H1 (cell line): ENCODE results near the gene ABCA13. TPM values are rescaled to one million over a fixed set of nuclear protein-coding genes. Genes with fewer than 3 reads are reported as not detected.

Experiments used
- CTCF ChIA-PET: fragments of 300-600 bp; sonication (Branson Sonifier 250); formaldehyde crosslinking; loops from one replicate; lab custom pipeline; 2021; ENCODE audit not compliant: partially characterized antibody; lab: Charles Lee
- POLR2A ChIA-PET: fragments of 300-600 bp; sonication (Branson Sonifier 250); formaldehyde crosslinking; loops from one replicate; lab custom pipeline; 2021; ENCODE audit warnings: inconsistent platforms; ENCODE audit not compliant: partially characterized antibody; lab: Charles Lee
- DNase-seq, 2 experiments: peaks; one replicate each; pipeline versions ENCODE4 v3.0.0 to v3.0.0-alpha.2; 2010 to 2022; ENCODE audit warnings: low spot score in 2 of 2, low read depth in 1 of 2, mixed read lengths in 1 of 2
- FAIRE-seq: peaks from 2 replicates; lab custom pipeline; 2011; peaks lifted over from hg19 to GRCh38; lab: Jason Lieb, UNC
- H2AFZ ChIP-seq: 2 replicates; pipeline ENCODE4 v1.8.1; 2012; ENCODE audit warnings: low read length, inconsistent platforms
- H2AK5ac ChIP-seq: 2 replicates; pipeline ENCODE4 v1.6.1; 2013; ENCODE audit warnings: low read depth, low read length
- H2BK120ac ChIP-seq: replicated peaks from 2 replicates; pipeline ENCODE3; 2013; ENCODE audit warnings: low read depth, low read length, inconsistent platforms
- H2BK12ac ChIP-seq: 2 replicates; pipeline ENCODE4 v1.6.1; 2013; ENCODE audit warnings: low read depth, low read length
- H2BK15ac ChIP-seq: 2 replicates; pipeline ENCODE4 v1.6.1; 2013; ENCODE audit warnings: low read length
- H2BK20ac ChIP-seq: 2 replicates; pipeline ENCODE4 v1.6.1; 2013; ENCODE audit warnings: low read length
- H2BK5ac ChIP-seq: 2 replicates; pipeline ENCODE4 v1.6.1; 2013; ENCODE audit warnings: low read depth, low read length
- H3K14ac ChIP-seq: 2 replicates; pipeline ENCODE4 v1.6.1; 2013; ENCODE audit warnings: inconsistent platforms; ENCODE audit not compliant: insufficient read length
- H3K18ac ChIP-seq: 2 replicates; pipeline ENCODE4 v1.6.1; 2013; ENCODE audit warnings: low read length; ENCODE audit errors: extremely low read depth
- H3K23ac ChIP-seq: 2 replicates; pipeline ENCODE4 v1.6.1; 2013; ENCODE audit warnings: inconsistent platforms; ENCODE audit not compliant: insufficient read length
- H3K23me2 ChIP-seq: 2 replicates; pipeline ENCODE4 v1.6.1; 2013; ENCODE audit warnings: low read depth, low read length
- H3K27ac ChIP-seq: 2 replicates; pipeline ENCODE4 v1.6.1; 2011; ENCODE audit warnings: low read depth, low read length, inconsistent platforms
- H3K27me3 ChIP-seq, 4 experiments: replicated peaks in 1 of 4; 1 replicate in 1 of 4; 2 replicates in 3 of 4; pipeline versions ENCODE4 v1.6.1 to v1.8.1; 2011 to 2013; ENCODE audit warnings: low read length in 3 of 4, mild to moderate bottlenecking in 3 of 4, inconsistent platforms in 2 of 4, mixed read lengths in 2 of 4, moderate library complexity in 1 of 4; ENCODE audit not compliant: control insufficient read depth in 3 of 4, insufficient read depth in 3 of 4; ENCODE audit errors: extremely low read depth in 1 of 4
- H3K36me3 ChIP-seq, 4 experiments: 2 replicates each; pipeline versions ENCODE4 v1.6.1 to v1.8.1; 2011 to 2013; ENCODE audit warnings: mild to moderate bottlenecking in 4 of 4, low read length in 3 of 4, moderate library complexity in 2 of 4, control low read depth in 1 of 4, inconsistent platforms in 1 of 4; ENCODE audit not compliant: insufficient read depth in 4 of 4, control insufficient read depth in 2 of 4
- H3K4ac ChIP-seq: replicated peaks from 2 replicates; pipeline ENCODE3; 2013; ENCODE audit warnings: low read length, low read depth, mixed read lengths, inconsistent platforms; ENCODE audit not compliant: insufficient read length
- H3K4me1 ChIP-seq, 4 experiments: replicated peaks in 1 of 4; 1 replicate in 1 of 4; 2 replicates in 3 of 4; pipeline versions ENCODE4 v1.6.1 to v1.8.1; 2011 to 2013; ENCODE audit warnings: low read length in 3 of 4, inconsistent platforms in 2 of 4, mixed read lengths in 1 of 4; ENCODE audit not compliant: insufficient read depth in 4 of 4, control insufficient read depth in 3 of 4
- H3K4me2 ChIP-seq, 2 experiments: 2 replicates each; pipeline versions ENCODE4 v1.6.1 to v1.8.1; 2011 to 2013; ENCODE audit warnings: low read depth in 2 of 2, low read length in 2 of 2, control low read depth in 1 of 2, inconsistent platforms in 1 of 2, mild to moderate bottlenecking in 1 of 2; ENCODE audit not compliant: insufficient read depth in 1 of 2
- H3K4me3 ChIP-seq, 4 experiments: fragments of 200-600, 300-600 bp in 1 of 4; sonication (generic), shearing (Covaris generic), sonication (Bioruptor Twin) in 1 of 4; 2 replicates each; pipeline versions ENCODE4 v1.5.1 to v1.8.1; 2011 to 2016; ENCODE audit warnings: low read length in 4 of 4, low read depth in 3 of 4, control low read depth in 2 of 4, inconsistent platforms in 2 of 4, mild to moderate bottlenecking in 2 of 4, mixed read lengths in 1 of 4, moderate library complexity in 1 of 4; ENCODE audit not compliant: insufficient read depth in 2 of 4; ENCODE audit errors: extremely low read depth in 1 of 4
- H3K56ac ChIP-seq: replicated peaks from 2 replicates; pipeline ENCODE3; 2013; ENCODE audit warnings: low read depth, mild to moderate bottlenecking, mixed read lengths, low read length, inconsistent platforms; ENCODE audit not compliant: insufficient read length
- H3K79me1 ChIP-seq: 2 replicates; pipeline ENCODE4 v1.6.1; 2013; ENCODE audit warnings: low read depth, low read length, control low read depth
- H3K79me2 ChIP-seq, 2 experiments: 2 replicates each; pipeline versions ENCODE4 v1.6.1 to v1.8.1; 2012 to 2013; ENCODE audit warnings: low read length in 2 of 2, mild to moderate bottlenecking in 2 of 2, inconsistent platforms in 1 of 2; ENCODE audit not compliant: insufficient read depth in 2 of 2, control insufficient read depth in 1 of 2
- H3K9ac ChIP-seq, 4 experiments: replicated peaks in 1 of 4; 1 replicate in 1 of 4; 2 replicates in 3 of 4; pipeline versions ENCODE4 v1.6.1 to v1.8.1; 2011 to 2013; ENCODE audit warnings: low read depth in 3 of 4, low read length in 3 of 4, control low read depth in 2 of 4, mild to moderate bottlenecking in 2 of 4, moderate library complexity in 2 of 4, inconsistent platforms in 1 of 4; ENCODE audit errors: extremely low read depth in 1 of 4
- H3K9me3 ChIP-seq, 2 experiments: 2 replicates each; pipeline versions ENCODE4 v1.6.1 to v1.8.1; 2012 to 2013; ENCODE audit warnings: mild to moderate bottlenecking in 2 of 2, moderate library complexity in 2 of 2, control low read depth in 1 of 2, inconsistent platforms in 1 of 2, low read depth in 1 of 2, low read length in 1 of 2, mixed read lengths in 1 of 2; ENCODE audit not compliant: insufficient read depth in 2 of 2
- H4K20me1 ChIP-seq, 2 experiments: replicated peaks in 1 of 2; 2 replicates each; pipeline versions ENCODE3 to v1.8.1; 2011 to 2013; ENCODE audit warnings: inconsistent platforms in 2 of 2, low read length in 2 of 2, mild to moderate bottlenecking in 1 of 2; ENCODE audit not compliant: insufficient read depth in 2 of 2, control insufficient read depth in 1 of 2
- H4K5ac ChIP-seq: 2 replicates; pipeline ENCODE4 v1.6.1; 2013; ENCODE audit warnings: low read length, low read depth, mixed read lengths, inconsistent platforms; ENCODE audit not compliant: insufficient read length
- H4K8ac ChIP-seq: 2 replicates; pipeline ENCODE4 v1.8.0; 2013; ENCODE audit warnings: mild to moderate bottlenecking, moderate library complexity, low read length, inconsistent platforms; ENCODE audit not compliant: insufficient read depth; ENCODE audit errors: extremely low read depth
- H4K91ac ChIP-seq: replicated peaks from 2 replicates; pipeline ENCODE3; 2013; ENCODE audit warnings: low read length, mixed read lengths, inconsistent platforms; ENCODE audit not compliant: insufficient read length
- ZNF274 ChIP-seq: IDR thresholded peaks from 2 replicates; pipeline ENCODE4 v1.7.0; 2012; ENCODE audit warnings: low read length, borderline replicate concordance; ENCODE audit errors: extremely low read depth
- WGBS, 2 experiments: shearing (Covaris generic) in 1 of 2; methylation state at CpG; one replicate each; pipeline versions ENCODE4 v1.1.6 to v1.1.7; 2013 to 2015; ENCODE audit warnings: low lambda C conversion rate in 2 of 2, mixed read lengths in 2 of 2, inconsistent platforms in 1 of 2, low coverage in 1 of 2, missing lambda C conversion rate in 1 of 2; ENCODE audit not compliant: insufficient replicate concordance in 2 of 2, insufficient coverage in 1 of 2, insufficient read length in 1 of 2; ENCODE audit errors: extremely low coverage in 1 of 2, missing lambda C conversion rate in 1 of 2; 5-methylcytosine and 5-hydroxymethylcytosine counted together
- polyA plus RNA-seq, 7 experiments: library from polyadenylated mRNA; depleted of rRNA in 3 of 7; stranded (reverse) in 5 of 7; unstranded in 2 of 7; fragments of >200 nt in 5 of 7; fragments of 200-250 nt in 2 of 7; gene quantifications; 1 replicate in 5 of 7; 2 replicates in 1 of 7; 4 replicates in 1 of 7; pipeline versions ENCODE4 v1.2.1 to v1.2.3, GENCODE V29; 2011 to 2013; ENCODE audit warnings: missing spikeins in 2 of 7, mixed read lengths in 2 of 7
- total RNA-seq: library from RNA; stranded (reverse); fragmentation: NEBNext Ultra II Directional; extraction: Animal tissue kit (Norgen Biotek cat#: 25700); gene quantifications from 2 replicates; pipeline ENCODE4 v1.2.1, GENCODE V29; 2021

The ABCA13 gene
- total and polyA plus RNA-seq, 2 of the 8 experiments (the other 6 are each of a cell fraction or from before 2014, with no cell fraction given): 0.07 to 0.09 TPM

GRCh38 chr7:48634116-48634632 lies 462.9 kb downstream of the ABCA13 start:
- FAIRE-seq (no peak), DNase-seq (no peak)
- ChIA-PET CTCF (interaction anchor here (0.6 kb wide), 1 partner anchor 241 kb away, joined by 4 read pairs; no protein-coding TSS in a partner anchor), POLR2A (no interaction called here)
- no peak overlapping the region for H2AK5ac ChIP-seq
- no peak overlapping the region for H3K4me2 ChIP-seq
- H3K9ac ChIP-seq: no peak overlapping the region
- no peak overlapping the region for H3K4ac ChIP-seq
- H3K14ac ChIP-seq: no peak overlapping the region
- no peaks in the 10 kb centered on the region for H4K20me1 ChIP-seq
- H3K4me1 ChIP-seq: peaks cover 0 to 3% (median 0%) of the 10 kb centered on the region in 4 experiments; a peak in 1 of 7 replicates
- no peak overlapping the region for H3K27ac ChIP-seq
- no peak overlapping the region for H4K91ac ChIP-seq
- H3K4me3 ChIP-seq: no peak overlapping the region
- no peak overlapping the region for H2BK5ac ChIP-seq
- H3K56ac ChIP-seq: no peak overlapping the region
- no peak overlapping the region for H3K18ac ChIP-seq
- H4K5ac ChIP-seq: no peak overlapping the region
- 86% methylated on average over 2 of the region's 2 CpGs; no CpG with 5 or more reads in 1 of the 2 experiments for WGBS, 2 experiments
- H2BK120ac ChIP-seq: no peak overlapping the region
- no peaks in the 10 kb centered on the region; the same call in 1 of the 2 replicates for H3K23me2 ChIP-seq
- H2BK12ac ChIP-seq: no peak overlapping the region
- no peak overlapping the region for H4K8ac ChIP-seq
- no peak overlapping the region for H2BK15ac ChIP-seq
- no peak overlapping the region for H3K23ac ChIP-seq
- no peak overlapping the region for H2AFZ ChIP-seq
- H3K36me3 ChIP-seq: no peaks in the 10 kb centered on the region
- H3K79me2 ChIP-seq: no peaks in the 10 kb centered on the region
- no peak for TF ChIP-seq ZNF274
- no peaks in the 10 kb centered on the region for H3K9me3 ChIP-seq
- no peaks in the 10 kb centered on the region for H3K27me3 ChIP-seq
- H2BK20ac ChIP-seq: no peak overlapping the region
- no peaks in the 10 kb centered on the region for H3K79me1 ChIP-seq
